Motor neuron (in vitro differentiated cells): ENCODE results near the gene OR2AE1. TPM values are rescaled to one million over a fixed set of nuclear protein-coding genes. Genes with fewer than 3 reads are reported as not detected.
A peak's percentile ranks its signal among the peaks of the same experiment; 100 is the strongest.

Source experiments
- ATAC-seq, 8 experiments: fragments of 200-7000 bp; cut with Tn5 transposase; replicated peaks in 6 of 8; 2 replicates each; pipeline ENCODE4 v1.8.0; 2021; ENCODE audit warnings: mild to moderate bottlenecking in 8 of 8, moderate library complexity in 8 of 8
- H3K27ac ChIP-seq, 2 donors: fragments of 250-450 bp; sonication (Bioruptor Pico); 2 replicates each; pipeline ENCODE4 v1.9.0; 2021; ENCODE audit warnings: antibody characterized with exemption in 2 of 2, mild to moderate bottlenecking in 2 of 2, moderate library complexity in 1 of 2
- H3K4me1 ChIP-seq, 2 donors: fragments of 250-450 bp; sonication (Bioruptor Pico); replicated peaks in 1 of 2; 2 replicates each; pipeline ENCODE4 v1.6.1; 2021; ENCODE audit warnings: antibody characterized with exemption in 2 of 2, mild to moderate bottlenecking in 2 of 2, moderate library complexity in 1 of 2
- H3K4me3 ChIP-seq, 5 donors: fragments of 250-450 bp; sonication (Bioruptor Pico); 2 replicates each; pipeline ENCODE4 v1.9.0; 2021; ENCODE audit warnings: antibody characterized with exemption in 5 of 5, mild to moderate bottlenecking in 5 of 5, moderate library complexity in 4 of 5
- WGBS, 10 experiments: fragments of 450-650 bp; shearing (Covaris generic); methylation state at CpG; one replicate each; pipeline ENCODE4 v1.0.0; 2022; 5-methylcytosine and 5-hydroxymethylcytosine counted together
- in situ Hi-C, 9 experiments: fragments of 400-800 bp; cut with MboI; loops; one replicate each; pipeline ENCODE4 v1.15.0; 2021; ENCODE audit warnings: low sequenced_read_pairs in 9 of 9, low pct_unique_long_range_greater_than_20kb in 2 of 9; ENCODE audit not compliant: unreplicated experiment in 9 of 9
- total RNA-seq, 8 experiments: library from RNA; unstranded; fragments of 300-600 nt; gene quantifications; 2 replicates each; pipeline versions ENCODE4 v1.2.3 to v1.2.4, GENCODE V29; 2022

OR2AE1 gene
- total RNA-seq, result under 1 TPM in 5 of 8 experiments, not detected in 3; 0.21 to 0.70 (median 0.62) TPM

- no peak within 1 kb of the TSS for H3K4me3 ChIP-seq
- ATAC-seq, result no peak
- 10 to 85% (median 66%) methylated on average over 1 to 3 of the region's 3 CpGs; no CpG with 5 or more reads in 1 of the 10 experiments for WGBS, 10 experiments
- H3K4me1 ChIP-seq, result no peaks in the 10 kb centered on the region
- no peak within 1 kb of the TSS for H3K27ac ChIP-seq
- in situ Hi-C loops, result loop anchor here in 1 of 9 experiments (10.0 kb wide), 1 partner anchor 82 kb away; no protein-coding TSS in a partner anchor
Measured at GRCh38 chr7:99876933-99877332, at the start of gene OR2AE1. TSS of gene OR2AE1 (minus strand) at chr7:99877033. CDS start at chr7:99877033, 0 bp downstream.

GRCh38 chr7:99926321-99926720, 49.5 kb upstream of the OR2AE1 start:
- H3K4me3 ChIP-seq, result no peak overlapping the region
- in situ Hi-C loops, result loop anchor here in 1 of 9 experiments (25.0 kb wide), 1 partner anchor 111 kb away; the partner anchor contains the start of gene ZSCAN21
- no peaks in the 10 kb centered on the region for H3K4me1 ChIP-seq
- no peak overlapping the region for H3K27ac ChIP-seq
- no peak for ATAC-seq

- ATAC-seq, result no peak
- H3K27ac ChIP-seq, result no peak overlapping the region
- in situ Hi-C loops, result no loop called here
- H3K4me3 ChIP-seq, result no peak overlapping the region
- peaks cover 6 to 9% of the 10 kb centered on the region in 2 donors for H3K4me1 ChIP-seq
- 73 to 100% (median 83%) methylated on average over 1 to 3 of the region's 3 CpGs; no CpG with 5 or more reads in 3 of the 10 experiments for WGBS, 10 experiments
Measured at GRCh38 chr7:99923200-99923599, 46.4 kb upstream of the OR2AE1 start.

- in situ Hi-C loops, result no loop called here
- Histone ChIP-seq H3K4me1 (peaks cover 12 to 20% of the 10 kb centered on the region in 2 donors), H3K4me3 (peak overlapping the region in 4 of 5 donors; percentile 48 to 96 (median 82)), H3K27ac (peak overlapping the region in 1 of 2 donors; percentile 91)
- ATAC-seq, result no peak
- WGBS, 10 experiments, result 43 to 100% (median 86%) methylated on average over 1 to 3 of the region's 3 CpGs; no CpG with 5 or more reads in 1 of the 10 experiments
Measured at GRCh38 chr7:99920149-99920548, 43.3 kb upstream of the OR2AE1 start.

- Histone ChIP-seq H3K4me1 (peaks cover 12 to 20% of the 10 kb centered on the region in 2 donors), H3K27ac (peak overlapping the region; percentile 83 to 91), H3K4me3 (peak overlapping the region in 4 of 5 donors; percentile 48 to 96 (median 82))
- 12 to 72% (median 23%) methylated on average over 1 to 4 of the region's 4 CpGs; no CpG with 5 or more reads in 4 of the 10 experiments for WGBS, 10 experiments
- ATAC-seq, result no peak
- in situ Hi-C loops, result no loop called here
Measured at GRCh38 chr7:99919814-99920112, 42.9 kb upstream of the OR2AE1 start.

- in situ Hi-C loops, result no loop called here
- peak; percentile 94 to 99 (median 99) for ATAC-seq
- 0 to 96% (median 2%) methylated on average over 1 to 37 of the region's 81 CpGs; no CpG with 5 or more reads in 2 of the 10 experiments for WGBS, 10 experiments
- Histone ChIP-seq H3K4me1 (peaks cover 12 to 20% of the 10 kb centered on the region in 2 donors), H3K27ac (peak within 1 kb of the TSS; percentile 83 to 91), H3K4me3 (peak within 1 kb of the TSS in 4 of 5 donors; percentile 48 to 96 (median 82))
Measured at GRCh38 chr7:99918959-99919813, 42.4 kb upstream of the OR2AE1 start, which contains the start of gene TRIM4. TSS of gene TRIM4 (minus strand) at chr7:99919530. CDS start at chr7:99919401, 129 bp downstream.

GRCh38 chr7:99910976-99911375, 34.1 kb upstream of the OR2AE1 start:
- Histone ChIP-seq H3K4me1 (no peaks in the 10 kb centered on the region), H3K4me3 (no peak overlapping the region), H3K27ac (no peak overlapping the region)
- ATAC-seq, result no peak
- in situ Hi-C loops, result no loop called here
- 88 to 100% (median 92%) methylated on average over 2 of the region's 2 CpGs; no CpG with 5 or more reads in 2 of the 10 experiments for WGBS, 10 experiments

GRCh38 chr7:99901581-99901980, 24.7 kb upstream of the OR2AE1 start:
- Histone ChIP-seq H3K4me3 (no peak overlapping the region), H3K27ac (no peak overlapping the region), H3K4me1 (no peaks in the 10 kb centered on the region)
- 71 to 100% (median 98%) methylated on average over 1 to 8 of the region's 10 CpGs for WGBS, 10 experiments
- in situ Hi-C loops, result no loop called here
- no peak for ATAC-seq

- no peaks in the 10 kb centered on the region for H3K4me1 ChIP-seq
- 83 to 100% (median 99%) methylated on average over 1 to 6 of the region's 6 CpGs for WGBS, 10 experiments
- no peak for ATAC-seq
- in situ Hi-C loops, result no loop called here
- no peak overlapping the region for H3K4me3 ChIP-seq
- H3K27ac ChIP-seq, result no peak overlapping the region
Measured at GRCh38 chr7:99899830-99900519, 23.1 kb upstream of the OR2AE1 start.

- no peak overlapping the region for H3K4me3 ChIP-seq
- in situ Hi-C loops, result no loop called here
- no peaks in the 10 kb centered on the region for H3K4me1 ChIP-seq
- ATAC-seq, result peak in 3 of 8 experiments; percentile 17 to 78 (median 59)
- H3K27ac ChIP-seq, result no peak overlapping the region
- 0 to 100% (median 83%) methylated on average over 1 to 3 of the region's 3 CpGs; no CpG with 5 or more reads in 1 of the 10 experiments for WGBS, 10 experiments
Measured at GRCh38 chr7:99898836-99899235, 22.0 kb upstream of the OR2AE1 start.

GRCh38 chr7:99898023-99898357, 21.2 kb upstream of the OR2AE1 start:
- in situ Hi-C loops, result no loop called here
- Histone ChIP-seq H3K27ac (no peak overlapping the region), H3K4me3 (no peak overlapping the region), H3K4me1 (no peaks in the 10 kb centered on the region)
- WGBS, 10 experiments, result 67 to 100% (median 100%) methylated on average over 1 to 2 of the region's 2 CpGs; no CpG with 5 or more reads in 7 of the 10 experiments
- no peak for ATAC-seq

GRCh38 chr7:99897322-99898022, 20.6 kb upstream of the OR2AE1 start:
- peak in 3 of 8 experiments; percentile 25 to 79 (median 54) for ATAC-seq
- no peak overlapping the region for H3K27ac ChIP-seq
- WGBS, 10 experiments, result 33 to 100% (median 93%) methylated on average over 1 to 4 of the region's 6 CpGs; no CpG with 5 or more reads in 1 of the 10 experiments
- H3K4me3 ChIP-seq, result no peak overlapping the region
- in situ Hi-C loops, result no loop called here
- no peaks in the 10 kb centered on the region for H3K4me1 ChIP-seq

GRCh38 chr7:99894738-99895137, 17.9 kb upstream of the OR2AE1 start:
- no peak overlapping the region for H3K27ac ChIP-seq
- ATAC-seq, result no peak
- H3K4me3 ChIP-seq, result no peak overlapping the region
- in situ Hi-C loops, result no loop called here
- H3K4me1 ChIP-seq, result no peaks in the 10 kb centered on the region
